Inflammatory macrophage treated with lipopolysaccharide for 1 hour (primary cell): Measurements from ENCODE around the gene ALDH3B2.
"Not testable (repeated sequence)": the region's sequence is repeated elsewhere in the genome, so short reads cannot be mapped to it uniquely, and the experiment has no call there.

Experiments used
- DNase-seq, 2 donors: peaks; one replicate each; pipeline ENCODE4 v3.0.0-alpha.2; 2020 to 2022

The ALDH3B2 gene

DNA sequence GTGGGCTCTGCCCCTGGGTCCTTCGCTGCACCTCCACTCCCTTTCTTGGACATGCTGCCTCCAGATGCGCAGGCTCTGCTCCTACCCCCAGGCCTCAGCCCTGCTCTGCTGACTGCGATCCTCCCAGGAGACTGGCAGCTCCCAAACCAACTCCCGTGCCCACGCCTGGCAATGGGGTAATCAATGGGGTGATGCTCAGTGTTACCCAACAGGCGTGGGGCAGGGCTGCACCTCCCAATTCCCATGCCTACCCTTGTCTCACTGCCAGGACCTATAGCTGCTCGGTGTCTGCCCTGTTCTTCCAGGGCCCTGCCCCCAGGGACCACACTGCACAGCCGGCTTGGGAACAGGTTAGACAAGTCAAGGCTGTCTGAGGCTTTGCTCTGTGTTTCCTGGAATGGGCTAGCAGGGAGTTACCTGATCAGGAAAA is at the start of gene ALDH3B2:
Gene ALDH3B2 (minus strand): TSS at position 182 of the 430 bp plus-strand sequence. CDS start 7,688 bp downstream, outside the sequence.
- no peak for DNase-seq

DNA sequence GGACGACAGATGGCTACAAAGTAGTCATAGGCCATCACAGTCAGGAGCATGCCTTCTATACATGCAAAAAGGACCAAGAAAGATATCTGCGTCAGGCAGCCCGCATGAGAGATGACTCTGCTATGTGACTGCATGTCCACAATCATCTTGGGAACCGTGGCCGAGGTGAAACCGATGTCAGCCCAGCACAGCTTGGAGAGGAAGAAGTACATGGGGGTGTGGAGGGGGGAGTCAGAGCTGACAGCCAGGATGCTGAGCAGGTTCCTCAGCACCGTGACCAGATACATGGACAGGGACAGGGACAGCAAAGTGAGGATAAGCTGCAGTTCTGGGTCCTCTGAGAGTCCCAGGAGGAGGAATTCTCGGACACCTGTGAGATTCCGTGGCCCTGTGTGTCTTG is 48.6 kb upstream of the ALDH3B2 start:
- DNase-seq = not testable (repeated sequence)

- not testable (repeated sequence) for DNase-seq
Observed at GRCh38 chr11:67716226-67716625, 41.8 kb upstream of the ALDH3B2 start.

- DNase-seq = not testable (repeated sequence)
Observed at GRCh38 chr11:67715801-67716200, 41.4 kb upstream of the ALDH3B2 start.

DNA sequence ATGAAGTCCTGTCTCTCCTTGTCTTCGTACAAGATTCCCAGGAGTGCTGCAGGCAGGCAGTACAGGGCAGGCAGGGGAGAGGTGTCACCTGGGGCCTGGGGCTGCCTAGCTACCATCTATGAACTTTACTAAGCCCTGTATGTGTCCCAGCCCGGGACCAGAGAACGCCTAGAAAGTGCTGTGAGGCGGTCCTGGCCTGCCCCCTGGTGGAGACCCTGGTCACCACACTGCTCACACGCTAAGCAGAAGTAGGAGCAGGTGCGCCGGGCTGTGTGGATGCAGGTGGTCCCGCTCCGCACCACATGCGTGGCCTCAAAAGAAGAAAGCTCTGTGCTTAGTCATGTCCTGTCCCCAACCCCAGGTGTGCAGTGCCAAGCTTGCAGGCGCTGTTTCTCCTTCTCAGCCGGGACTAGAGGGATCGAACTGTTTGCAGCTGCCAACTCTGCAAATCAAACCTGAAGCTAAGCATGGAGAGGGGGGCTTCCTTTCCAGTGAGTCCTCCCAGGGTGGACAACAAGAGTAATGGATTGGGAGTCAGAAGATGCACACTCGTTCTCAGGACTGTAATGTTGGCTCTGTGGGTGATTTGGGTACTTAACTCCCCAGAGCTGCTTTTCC is 39.6 kb upstream of the ALDH3B2 start:
- not testable (repeated sequence) for DNase-seq

GRCh38 chr11:67711676-67712075 is 37.3 kb upstream of the ALDH3B2 start:
- not testable (repeated sequence) for DNase-seq

DNA sequence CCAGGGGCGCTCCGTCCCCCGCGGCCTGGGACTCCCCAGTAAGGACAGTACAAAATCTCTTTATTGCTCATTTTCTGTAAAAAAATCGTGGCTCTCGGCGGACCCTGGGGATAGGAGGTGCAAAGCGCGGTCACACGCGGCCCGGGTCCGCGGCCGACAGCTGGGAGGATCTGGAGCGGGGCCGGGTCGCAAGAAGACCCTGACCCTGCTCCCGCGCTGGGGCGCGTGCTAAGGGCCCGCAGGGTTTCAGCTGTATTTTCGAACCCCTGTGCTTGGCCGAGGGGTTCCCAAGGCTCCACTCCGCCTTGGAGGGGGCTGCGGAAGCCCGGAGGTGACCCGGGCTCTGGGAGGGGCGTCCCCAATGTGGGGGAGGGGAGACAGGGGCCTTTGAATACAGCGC is 36.8 kb upstream of the ALDH3B2 start:
- not testable (repeated sequence) for DNase-seq

- DNase-seq = not testable (repeated sequence)
Observed at GRCh38 chr11:67709806-67710205, 35.4 kb upstream of the ALDH3B2 start.

GRCh38 chr11:67705264-67705663 is 30.8 kb upstream of the ALDH3B2 start:
- DNase-seq = no peak

GRCh38 chr11:67704524-67704923 is 30.1 kb upstream of the ALDH3B2 start:
- no peak for DNase-seq

GRCh38 chr11:67703709-67704108 is 29.3 kb upstream of the ALDH3B2 start:
- DNase-seq = not testable (repeated sequence)

DNA sequence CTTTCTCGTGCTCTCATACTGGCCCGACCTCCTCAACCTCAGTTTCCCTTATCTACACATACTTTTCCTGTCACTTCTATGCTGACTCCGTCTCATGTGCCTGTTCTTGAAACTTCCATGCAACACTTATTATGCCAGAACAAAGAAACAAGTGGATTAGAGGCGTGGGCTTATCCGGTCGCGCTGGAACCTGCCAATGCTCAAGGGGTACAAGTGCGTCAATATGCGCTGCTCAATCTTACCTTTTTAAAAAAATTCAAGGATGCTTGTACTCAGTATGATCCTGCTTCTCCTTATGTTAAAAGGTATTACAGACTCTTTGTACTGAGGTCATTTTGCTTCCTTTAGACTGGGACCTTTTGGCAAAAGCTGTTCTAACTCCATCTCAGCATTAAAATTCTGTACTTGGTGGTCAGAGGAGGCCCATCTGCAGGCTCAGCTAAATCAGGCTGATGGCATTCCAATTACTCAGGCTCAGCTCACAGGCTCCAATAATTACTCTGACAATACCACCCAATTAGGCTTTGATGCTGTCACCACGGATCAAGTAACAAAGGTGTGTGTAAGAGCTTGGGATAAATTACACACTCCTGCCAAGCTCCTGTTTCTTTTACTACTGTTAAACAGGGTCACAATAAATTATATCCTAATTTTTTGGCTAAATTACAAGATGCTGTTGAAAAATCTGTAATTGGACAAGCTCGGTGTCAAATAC is 26.3 kb upstream of the ALDH3B2 start:
- DNase-seq = no peak

DNA sequence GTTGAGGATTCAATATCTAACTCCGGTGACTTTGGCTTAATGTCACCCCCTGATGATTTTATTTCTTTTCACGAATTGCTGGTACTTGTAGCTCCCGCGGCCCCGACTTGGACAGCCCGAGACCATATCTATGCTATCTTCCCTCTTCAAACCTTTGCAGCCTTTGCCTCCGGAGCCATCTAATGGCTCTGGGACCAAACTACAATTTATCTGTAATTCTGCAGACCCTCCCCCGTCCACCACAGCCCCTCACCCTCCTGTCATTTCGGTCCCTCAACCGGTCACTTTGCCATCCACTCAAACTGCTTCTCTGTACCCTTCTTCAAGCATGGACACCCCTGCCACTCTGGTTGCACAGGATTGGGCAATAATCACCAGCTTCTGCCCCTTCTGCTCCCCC is 25.7 kb upstream of the ALDH3B2 start:
- no peak for DNase-seq

- DNase-seq = no peak
Observed at GRCh38 chr11:67699521-67699920, 25.1 kb upstream of the ALDH3B2 start.

DNA sequence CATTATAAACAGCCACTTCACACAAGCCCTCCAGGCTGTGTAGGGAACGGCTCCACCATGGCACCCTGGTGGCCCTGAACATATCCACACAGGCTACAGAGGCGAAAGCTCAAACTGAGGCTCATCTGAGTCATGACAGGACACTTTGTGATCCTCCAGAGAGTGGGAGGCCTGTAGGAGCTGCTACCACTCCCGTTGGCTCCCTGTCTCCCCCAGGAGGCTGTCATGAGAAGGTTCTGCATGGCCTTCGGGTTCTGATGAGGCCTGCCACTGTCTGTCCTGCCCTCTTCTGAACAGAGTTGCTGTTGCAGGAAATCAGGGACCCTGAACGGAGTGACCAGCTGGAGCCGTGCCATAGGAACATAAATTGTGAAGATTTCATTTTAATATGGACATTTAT is 23.8 kb upstream of the ALDH3B2 start:
- no peak for DNase-seq

DNA sequence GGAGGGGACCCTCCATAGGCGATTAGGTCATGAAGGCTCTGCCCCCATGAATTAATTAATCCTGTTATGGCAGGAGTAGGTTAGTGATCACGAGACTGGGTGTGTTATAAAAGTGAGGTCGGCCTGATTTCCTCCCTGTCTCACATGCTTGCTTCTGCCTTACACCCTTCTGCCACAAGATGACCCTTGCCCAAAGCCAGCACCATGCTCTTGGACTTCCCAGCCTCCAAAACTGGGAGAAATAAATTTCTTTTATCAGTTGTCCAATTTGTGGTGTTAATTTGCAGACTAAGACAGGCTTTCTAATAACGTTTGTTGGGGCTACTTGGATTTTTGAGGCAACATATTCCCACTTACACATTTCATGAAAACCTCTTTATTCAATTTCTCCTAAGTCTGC is 23.4 kb upstream of the ALDH3B2 start:
- no peak for DNase-seq

GRCh38 chr11:67696998-67697397 is 22.6 kb upstream of the ALDH3B2 start:
- no peak for DNase-seq

DNA sequence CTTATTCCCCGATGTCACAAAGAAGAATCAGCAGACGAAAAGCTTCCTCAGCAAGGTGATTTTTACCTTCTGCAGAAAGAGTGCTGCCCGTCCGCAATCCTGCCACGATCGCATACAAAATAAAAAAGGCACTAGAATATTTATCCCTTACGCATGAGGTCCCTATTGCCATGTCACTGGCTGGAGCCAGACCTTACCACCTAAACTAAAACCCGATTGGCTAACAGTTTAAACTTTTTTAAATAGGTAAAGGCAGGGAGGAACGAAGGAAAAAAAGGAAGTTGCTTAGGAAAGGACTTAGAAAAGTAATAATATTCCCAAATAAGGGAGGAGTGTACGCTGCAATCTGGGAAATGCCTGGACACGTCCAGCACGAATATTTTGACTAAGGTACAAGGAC is 21.2 kb upstream of the ALDH3B2 start:
- no peak for DNase-seq

DNA sequence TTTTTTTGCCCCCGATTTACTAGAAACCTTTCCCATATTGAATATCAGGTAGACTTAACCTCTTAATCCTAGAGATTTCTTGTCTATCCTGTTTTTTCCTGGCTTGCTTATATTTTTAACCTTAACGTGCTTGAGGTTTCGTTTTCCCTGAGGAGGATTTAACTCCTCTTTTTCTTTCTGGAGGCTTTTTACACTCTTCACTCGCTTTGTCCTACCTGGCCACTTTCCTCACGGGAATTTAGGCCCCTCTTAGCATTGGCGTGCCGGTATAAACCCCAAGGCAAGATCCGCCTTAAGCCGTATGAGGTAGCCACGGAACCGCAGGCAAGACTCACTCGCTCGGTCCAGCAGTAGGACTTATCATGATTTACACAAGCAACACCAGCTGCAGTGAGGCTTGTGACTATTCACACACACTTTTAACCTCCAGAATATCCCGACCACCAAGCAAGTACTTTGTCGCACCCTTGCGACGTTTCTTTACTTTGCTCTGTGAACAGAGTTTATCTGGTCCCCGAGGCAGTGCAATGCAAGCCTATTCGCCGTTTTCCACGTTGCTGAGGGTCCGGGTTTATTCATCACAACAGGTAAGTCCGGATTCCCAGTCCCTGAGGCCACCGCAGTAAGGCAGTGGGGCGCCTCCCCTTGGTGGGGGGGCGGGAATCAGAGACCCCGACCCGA is 20.6 kb upstream of the ALDH3B2 start:
- DNase-seq = no peak

- DNase-seq = peak in 1 of 2 donors; percentile 3
Observed at GRCh38 chr11:67691149-67691548, 16.7 kb upstream of the ALDH3B2 start.

- DNase-seq = no peak
Observed at GRCh38 chr11:67689178-67689577, 14.8 kb upstream of the ALDH3B2 start.

DNA sequence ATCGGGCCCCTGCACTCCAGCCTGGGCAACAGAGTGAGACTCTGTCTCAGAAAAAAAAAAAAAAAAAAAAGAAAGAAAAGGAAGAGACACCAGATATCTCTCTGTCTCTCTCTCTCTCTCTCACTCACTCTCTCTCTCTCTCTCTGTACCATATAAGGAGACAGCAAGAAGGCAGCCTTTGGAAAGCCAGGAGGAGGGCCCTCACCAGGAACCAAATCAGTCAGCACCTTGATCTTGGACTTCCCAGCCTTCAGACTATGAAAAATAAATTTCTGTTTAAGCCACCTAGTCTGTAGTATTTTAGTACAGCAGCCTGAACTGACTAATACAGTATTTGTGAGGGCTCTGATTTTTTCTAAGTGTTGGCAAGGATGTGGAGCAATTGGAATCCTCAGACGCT is 13.6 kb upstream of the ALDH3B2 start:
- no peak for DNase-seq

GRCh38 chr11:67685641-67686332 is 11.4 kb upstream of the ALDH3B2 start:
- peak in 1 of 2 donors; percentile 3 for DNase-seq
